Measurements from ENCODE around the gene CHMP1B.

CHMP1B gene

GRCh38 chr18:11851146-11851805 is at the start of gene CHMP1B:
CHMP1B (plus strand) TSS chr18:11851413; CDS start chr18:11851512, 99 bp downstream.
- peak within 1 kb of the TSS; percentile 73 for H3K4me3 ChIP-seq (ENCODE audit: control insufficient read depth, low read depth, low read length)
- peak; percentile 80 for DNase-seq (ENCODE audit: low read depth)
- no peak for TF ChIP-seq CTCF (IDR thresholded peaks at IDR 0.05; ENCODE audit: control insufficient read depth, insufficient read depth, low read depth, low read length, missing control alignments)

DNA sequence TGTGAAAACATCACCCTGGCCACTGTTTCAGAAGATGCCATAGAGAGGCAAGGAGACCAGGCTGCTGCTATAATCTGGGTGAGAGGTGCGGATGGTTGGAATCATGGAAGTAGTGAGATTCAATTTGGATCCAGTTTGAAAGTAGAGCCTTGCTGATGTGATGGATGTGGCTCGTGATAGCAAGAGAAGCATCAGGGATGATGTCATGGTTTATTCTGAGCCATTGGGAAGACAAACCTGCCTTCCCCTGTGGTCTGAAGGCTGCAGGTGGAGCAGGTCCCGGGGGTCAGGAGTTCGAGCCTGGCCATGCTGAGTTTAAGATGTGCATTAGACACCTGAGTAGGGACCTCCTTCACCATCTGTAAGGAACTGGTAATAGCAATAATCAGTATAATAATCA is 49.6 kb upstream of the CHMP1B start:
- TF ChIP-seq CTCF (IDR thresholded peaks at IDR 0.05; ENCODE audit: control insufficient read depth, insufficient read depth, low read depth, low read length, missing control alignments): no peak
- no peak for DNase-seq (ENCODE audit: low read depth)
- no peak overlapping the region for H3K4me3 ChIP-seq (ENCODE audit: control insufficient read depth, low read depth, low read length)

GRCh38 chr18:11802158-11802557 is 49.1 kb upstream of the CHMP1B start:
- DNase-seq (ENCODE audit: low read depth): no peak
- H3K4me3 ChIP-seq (ENCODE audit: control insufficient read depth, low read depth, low read length): no peak overlapping the region
- TF ChIP-seq CTCF (IDR thresholded peaks at IDR 0.05; ENCODE audit: control insufficient read depth, insufficient read depth, low read depth, low read length, missing control alignments): no peak

GRCh38 chr18:11802586-11802985 is 48.6 kb upstream of the CHMP1B start:
- TF ChIP-seq CTCF (IDR thresholded peaks at IDR 0.05; ENCODE audit: control insufficient read depth, insufficient read depth, low read depth, low read length, missing control alignments): no peak
- H3K4me3 ChIP-seq (ENCODE audit: control insufficient read depth, low read depth, low read length): no peak overlapping the region
- no peak for DNase-seq (ENCODE audit: low read depth)

DNA sequence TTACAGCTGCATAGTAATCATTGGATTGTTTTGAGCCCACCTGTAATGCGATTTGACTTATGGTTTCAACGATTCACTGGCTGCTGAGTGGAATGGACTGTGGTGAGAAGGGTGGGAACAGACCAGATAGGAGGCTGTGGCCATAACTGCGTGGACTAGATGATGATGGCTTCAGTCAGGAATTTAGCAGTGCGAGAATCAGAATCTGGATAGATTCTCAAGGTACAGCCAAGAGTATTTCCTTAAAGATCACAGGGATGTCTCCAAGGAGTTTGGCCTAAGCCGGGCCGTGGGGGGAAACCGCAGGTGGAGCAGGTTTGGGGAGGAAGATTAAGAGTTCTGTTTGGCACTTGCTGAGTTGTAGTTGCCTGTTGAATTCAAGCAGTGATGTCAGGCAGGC is 44.0 kb upstream of the CHMP1B start:
- H3K4me3 ChIP-seq (ENCODE audit: control insufficient read depth, low read depth, low read length): no peak overlapping the region
- no peak for TF ChIP-seq CTCF (IDR thresholded peaks at IDR 0.05; ENCODE audit: control insufficient read depth, insufficient read depth, low read depth, low read length, missing control alignments)

DNA sequence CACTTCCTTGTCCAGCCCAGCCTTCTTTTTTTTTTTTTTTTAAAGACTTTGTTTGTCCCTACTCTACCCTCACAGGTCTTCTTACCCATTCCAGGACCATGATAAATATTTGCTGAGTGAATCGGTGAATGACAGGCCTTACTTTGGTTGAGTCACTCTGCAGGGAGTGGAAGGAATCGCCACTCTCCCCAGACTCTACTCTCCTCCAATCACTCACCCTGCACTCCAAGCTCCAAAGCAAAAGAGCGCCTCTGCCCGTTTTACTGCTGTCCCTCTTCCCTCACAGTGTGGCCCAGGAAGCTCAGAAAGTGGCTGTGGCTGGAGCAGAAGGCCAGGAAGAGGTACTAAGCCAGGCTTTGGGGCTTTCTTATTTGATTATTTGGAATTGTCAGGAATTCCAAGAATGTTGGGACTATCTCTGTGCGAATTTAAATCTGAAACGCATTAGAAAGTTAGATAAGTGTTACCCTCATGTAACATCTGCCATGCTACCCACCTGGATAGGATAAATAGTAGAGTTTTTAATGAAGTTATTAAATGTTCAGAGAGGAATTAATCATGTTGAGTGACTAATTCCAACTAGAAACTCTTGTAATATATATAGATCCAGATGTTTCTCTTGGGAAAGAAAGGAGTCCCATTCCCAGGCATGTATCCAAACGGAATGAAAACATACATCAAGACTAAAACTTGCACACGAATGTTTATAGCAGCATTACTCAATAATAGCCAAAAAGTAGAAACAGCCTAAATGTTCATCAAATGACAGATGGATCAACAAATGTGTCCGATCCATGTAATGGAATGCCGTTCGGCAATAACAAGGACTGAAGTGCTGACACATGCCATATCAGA is 43.0 kb upstream of the CHMP1B start:
- no peak overlapping the region for H3K4me3 ChIP-seq (ENCODE audit: control insufficient read depth, low read depth, low read length)
- DNase-seq (ENCODE audit: low read depth): no peak
- TF ChIP-seq CTCF (IDR thresholded peaks at IDR 0.05; ENCODE audit: control insufficient read depth, insufficient read depth, low read depth, low read length, missing control alignments): no peak

More for the DNA sequence above, 44.0 kb upstream of the CHMP1B start:
- no peak for DNase-seq (ENCODE audit: low read depth)

All from AG09309 (cell line).